Measurements from ENCODE around the gene IP6K2. TPM values are rescaled to one million over a fixed set of nuclear protein-coding genes. Genes with fewer than 3 reads are reported as not detected.

The IP6K2 gene
- total and polyA plus RNA-seq, 2 of the 8 experiments (the other 6 are each of a cell fraction or from before 2014, with no cell fraction given), result 95.8 to 144 TPM

DNA sequence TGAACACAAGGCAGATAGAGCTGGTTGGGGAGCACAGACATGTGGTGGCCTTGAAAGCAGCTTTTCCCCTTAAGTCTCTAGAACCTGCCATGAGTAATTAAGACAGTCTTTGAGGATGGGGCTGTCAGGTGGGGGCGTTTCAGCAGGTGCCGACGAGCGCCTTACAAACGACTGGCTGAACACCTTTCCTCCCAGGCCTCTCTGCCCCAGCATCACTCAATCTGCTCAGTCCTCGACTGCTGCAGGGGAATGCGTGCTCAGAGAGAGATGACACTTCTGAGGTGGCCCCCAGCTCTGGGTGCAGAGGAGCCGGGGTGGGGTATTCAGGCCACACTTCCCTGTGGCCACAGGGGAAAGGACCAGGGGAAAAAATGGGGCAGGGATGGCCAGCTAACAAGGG, 23.2 kb downstream of the IP6K2 start:
- Histone ChIP-seq H2AFZ (ENCODE audit: low read length) (no peak overlapping the region), H3K27ac (ENCODE audit: low read depth, low read length) (peak overlapping the region; percentile 25; the same call in 1 of the 2 replicates), H3K79me1 (ENCODE audit: low read depth, low read length) (peaks cover 14% of the 10 kb centered on the region), H2BK20ac (ENCODE audit: low read length) (no peak overlapping the region), H3K18ac (ENCODE audit: extremely low read depth, low read length) (no peak overlapping the region), H3K4me2 (ENCODE audit: insufficient read depth in 1 of 2, low read depth in 2 of 2, low read length in 2 of 2) (no peak overlapping the region), H3K79me2 (ENCODE audit: control insufficient read depth in 1 of 2, insufficient read depth in 2 of 2, low read length in 2 of 2) (peaks cover 13 to 59% of the 10 kb centered on the region in 2 experiments), H2AK5ac (ENCODE audit: low read depth, low read length) (no peak overlapping the region), H3K36me3 (ENCODE audit: control insufficient read depth in 2 of 4, insufficient read depth in 4 of 4, low read length in 3 of 4) (peaks cover 36 to 74% (median 55%) of the 10 kb centered on the region in 4 experiments), H4K5ac (ENCODE audit: insufficient read length, low read depth, low read length) (no peak overlapping the region), H4K8ac (ENCODE audit: extremely low read depth, insufficient read depth, low read length) (no peak overlapping the region), H2BK5ac (ENCODE audit: low read depth, low read length) (no peak overlapping the region), H3K4ac (replicated peaks; ENCODE audit: insufficient read length, low read depth, low read length) (no peak overlapping the region), H2BK12ac (ENCODE audit: low read depth, low read length) (no peak overlapping the region), H2BK15ac (ENCODE audit: low read length) (no peak overlapping the region), H3K9ac (replicated peaks in 1 of 4; ENCODE audit: extremely low read depth in 1 of 4, low read depth in 3 of 4, low read length in 3 of 4) (no peak overlapping the region), H3K9me3 (ENCODE audit: insufficient read depth in 2 of 2, low read depth in 1 of 2, low read length in 1 of 2) (no peaks in the 10 kb centered on the region), H3K27me3 (replicated peaks in 1 of 4; ENCODE audit: control insufficient read depth in 3 of 4, extremely low read depth in 1 of 4, insufficient read depth in 3 of 4, low read length in 3 of 4) (no peaks in the 10 kb centered on the region), H3K14ac (ENCODE audit: insufficient read length) (no peak overlapping the region), H4K20me1 (replicated peaks in 1 of 2; ENCODE audit: control insufficient read depth in 1 of 2, insufficient read depth in 2 of 2, low read length in 2 of 2) (peaks cover 20 to 34% of the 10 kb centered on the region in 2 experiments), H3K4me1 (replicated peaks in 1 of 4; ENCODE audit: control insufficient read depth in 3 of 4, insufficient read depth in 4 of 4, low read length in 3 of 4) (peaks cover 6 to 7% (median 6%) of the 10 kb centered on the region in 4 experiments), H3K23me2 (ENCODE audit: low read depth, low read length) (no peaks in the 10 kb centered on the region), H3K23ac (ENCODE audit: insufficient read length) (no peak overlapping the region), H3K56ac (replicated peaks; ENCODE audit: insufficient read length, low read depth, low read length) (no peak overlapping the region), H3K4me3 (ENCODE audit: extremely low read depth in 1 of 4, insufficient read depth in 2 of 4, low read depth in 3 of 4, low read length in 4 of 4) (no peak overlapping the region), H4K91ac (replicated peaks; ENCODE audit: insufficient read length, low read length) (no peak overlapping the region), H2BK120ac (replicated peaks; ENCODE audit: low read depth, low read length) (no peak overlapping the region)
- POLR2A ChIA-PET (ENCODE audit: partially characterized antibody), result interaction anchor here (13.3 kb wide), 1 partner anchor 18 kb away, joined by 187 read pairs; the partner anchor contains the start of gene IP6K2
- DNase-seq (ENCODE audit: low read depth in 1 of 2, low spot score in 2 of 2) (no peak), FAIRE-seq (no peak)
- CTCF ChIA-PET (ENCODE audit: partially characterized antibody), result interaction anchor here (1.0 kb wide), 1 partner anchor 10 kb away, joined by 4 read pairs; no protein-coding TSS in a partner anchor
- 86% methylated on average over 8 of the region's 8 CpGs; no CpG with 5 or more reads in 1 of the 2 experiments for WGBS, 2 experiments (ENCODE audit: extremely low coverage in 1 of 2, insufficient coverage in 1 of 2, insufficient read length in 1 of 2, insufficient replicate concordance in 2 of 2, low coverage in 1 of 2, low lambda C conversion rate in 2 of 2, missing lambda C conversion rate in 1 of 2)
- no peak for TF ChIP-seq HDAC6 (IDR thresholded peaks at IDR 0.05; ENCODE audit: low read depth, low read length)
- TF ChIP-seq, protein P1, sequence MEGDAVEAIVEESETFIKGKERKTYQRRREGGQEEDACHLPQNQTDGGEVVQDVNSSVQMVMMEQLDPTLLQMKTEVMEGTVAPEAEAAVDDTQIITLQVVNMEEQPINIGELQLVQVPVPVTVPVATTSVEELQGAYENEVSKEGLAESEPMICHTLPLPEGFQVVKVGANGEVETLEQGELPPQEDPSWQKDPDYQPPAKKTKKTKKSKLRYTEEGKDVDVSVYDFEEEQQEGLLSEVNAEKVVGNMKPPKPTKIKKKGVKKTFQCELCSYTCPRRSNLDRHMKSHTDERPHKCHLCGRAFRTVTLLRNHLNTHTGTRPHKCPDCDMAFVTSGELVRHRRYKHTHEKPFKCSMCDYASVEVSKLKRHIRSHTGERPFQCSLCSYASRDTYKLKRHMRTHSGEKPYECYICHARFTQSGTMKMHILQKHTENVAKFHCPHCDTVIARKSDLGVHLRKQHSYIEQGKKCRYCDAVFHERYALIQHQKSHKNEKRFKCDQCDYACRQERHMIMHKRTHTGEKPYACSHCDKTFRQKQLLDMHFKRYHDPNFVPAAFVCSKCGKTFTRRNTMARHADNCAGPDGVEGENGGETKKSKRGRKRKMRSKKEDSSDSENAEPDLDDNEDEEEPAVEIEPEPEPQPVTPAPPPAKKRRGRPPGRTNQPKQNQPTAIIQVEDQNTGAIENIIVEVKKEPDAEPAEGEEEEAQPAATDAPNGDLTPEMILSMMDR (IDR thresholded peaks at IDR 0.05; ENCODE audit: control extremely low read depth in 1 of 3, insufficient read depth in 1 of 3, low read depth in 1 of 3, low read length in 3 of 3), result no peak
- no peak for TF ChIP-seq ZNF274 (IDR thresholded peaks at IDR 0.05; ENCODE audit: borderline replicate concordance, extremely low read depth, low read length)
- TF ChIP-seq YY1 (IDR thresholded peaks at IDR 0.05; ENCODE audit: low read depth, low read length), result no peak
- TF ChIP-seq RBBP5 (IDR thresholded peaks at IDR 0.05; ENCODE audit: borderline replicate concordance, low read depth, low read length), result no peak
- TF ChIP-seq EP300 (IDR thresholded peaks at IDR 0.05; ENCODE audit: borderline replicate concordance in 1 of 2, low read depth in 2 of 2, low read length in 2 of 2), result no peak
- no peak for TF ChIP-seq SAP30 (IDR thresholded peaks at IDR 0.05; ENCODE audit: insufficient read depth, insufficient replicate concordance, low read length)
- TF ChIP-seq, protein P2, sequence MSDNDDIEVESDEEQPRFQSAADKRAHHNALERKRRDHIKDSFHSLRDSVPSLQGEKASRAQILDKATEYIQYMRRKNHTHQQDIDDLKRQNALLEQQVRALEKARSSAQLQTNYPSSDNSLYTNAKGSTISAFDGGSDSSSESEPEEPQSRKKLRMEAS (IDR thresholded peaks at IDR 0.05), result no peak
- TF ChIP-seq SRF (IDR thresholded peaks at IDR 0.05; ENCODE audit: low read depth, low read length), result no peak
- TF ChIP-seq GTF2F1 (IDR thresholded peaks at IDR 0.05; ENCODE audit: borderline replicate concordance, low read depth, low read length), result no peak
- TF ChIP-seq CHD2 (IDR thresholded peaks at IDR 0.05; ENCODE audit: low read length), result no peak
